Aorta (tissue), 5 donors: Measurements from ENCODE around the gene ADI1. TPM values are rescaled to one million over a fixed set of nuclear protein-coding genes. Genes with fewer than 3 reads are reported as not detected.
"Not testable (repeated sequence)": the region's sequence is repeated elsewhere in the genome, so short reads cannot be mapped to it uniquely, and the experiment has no call there.

Source experiments
- ATAC-seq: fragments of 200-7000 bp; cut with Tn5 transposase; one replicate; pipeline ENCODE4 v1.9.1; 2022; ENCODE audit warnings: moderate library complexity; ENCODE audit not compliant: low FRiP score
- DNase-seq, 2 donors: peaks; one replicate each; pipeline ENCODE4 v3.0.0-alpha.2; 2020
- H3K27ac ChIP-seq, 2 donors: one replicate each; pipeline ENCODE4 v1.5.1; 2013; ENCODE audit warnings: low read length in 2 of 2, mild to moderate bottlenecking in 2 of 2, moderate library complexity in 2 of 2, control low read depth in 1 of 2, inconsistent platforms in 1 of 2, low read depth in 1 of 2
- H3K27me3 ChIP-seq, 2 donors: one replicate each; pipeline ENCODE4 v1.6.1; 2013; ENCODE audit warnings: control low read depth in 1 of 2, low read length in 1 of 2, mild to moderate bottlenecking in 1 of 2, moderate library complexity in 1 of 2; ENCODE audit not compliant: insufficient read depth in 2 of 2, control insufficient read depth in 1 of 2
- H3K36me3 ChIP-seq, 2 donors: one replicate each; pipeline ENCODE4 v1.6.1; 2013; ENCODE audit warnings: control low read depth in 1 of 2, low read length in 1 of 2, mild to moderate bottlenecking in 1 of 2; ENCODE audit not compliant: insufficient read depth in 2 of 2, control insufficient read depth in 1 of 2
- H3K4me1 ChIP-seq, 2 donors: one replicate each; pipeline ENCODE4 v1.6.1; 2013; ENCODE audit warnings: low read length in 2 of 2, control low read depth in 1 of 2, mild to moderate bottlenecking in 1 of 2, moderate library complexity in 1 of 2; ENCODE audit not compliant: insufficient read depth in 2 of 2, control insufficient read depth in 1 of 2
- H3K4me3 ChIP-seq, 2 donors: one replicate each; pipeline ENCODE4 v1.5.1; 2013; ENCODE audit warnings: low read length in 2 of 2, control low read depth in 1 of 2, mild to moderate bottlenecking in 1 of 2
- H3K9me3 ChIP-seq: one replicate; pipeline ENCODE4 v1.6.1; 2013; ENCODE audit warnings: mild to moderate bottlenecking, low read length; ENCODE audit not compliant: control insufficient read depth
- WGBS, 2 donors: extraction: QIAGEN DNeasy Blood & Tissue Kit; methylation state at CpG; one replicate each; pipeline ENCODE4 v1.1.7; 2013; 5-methylcytosine and 5-hydroxymethylcytosine counted together
- intact Hi-C, 2 donors: fragments of 100-400 bp; cut with DNase I; formaldehyde crosslinking; loops; one replicate each; pipeline versions ENCODE4 v1.14.2 to v1.15.0; 2022
- polyA plus RNA-seq, 2 donors: library from polyadenylated mRNA; stranded (reverse); fragments of 200-250 nt; gene quantifications; one replicate each; pipeline ENCODE4 v1.2.3, GENCODE V29; 2013
- total RNA-seq, 2 donors: library from RNA; stranded (reverse); fragmentation: NEBNext Ultra II Directional; extraction: Animal tissue kit (Norgen Biotek cat#: 25700); gene quantifications; one replicate each; pipeline ENCODE4 v1.2.1, GENCODE V29; 2021
- donor health status: healthy with polysubstance abuse.
- donor health status: Bipolar disorder and iron deficiency.
- donor health status: DM: no; HTN: no; CAD: no.
- donor health status: DM: no; HTN: no; CAD: no.
- donor health status: DM: yes; HTN: yes; CAD: no.

The ADI1 gene
- total and polyA plus RNA-seq, 4 donors: 63.7 to 206 (median 114) TPM

DNA sequence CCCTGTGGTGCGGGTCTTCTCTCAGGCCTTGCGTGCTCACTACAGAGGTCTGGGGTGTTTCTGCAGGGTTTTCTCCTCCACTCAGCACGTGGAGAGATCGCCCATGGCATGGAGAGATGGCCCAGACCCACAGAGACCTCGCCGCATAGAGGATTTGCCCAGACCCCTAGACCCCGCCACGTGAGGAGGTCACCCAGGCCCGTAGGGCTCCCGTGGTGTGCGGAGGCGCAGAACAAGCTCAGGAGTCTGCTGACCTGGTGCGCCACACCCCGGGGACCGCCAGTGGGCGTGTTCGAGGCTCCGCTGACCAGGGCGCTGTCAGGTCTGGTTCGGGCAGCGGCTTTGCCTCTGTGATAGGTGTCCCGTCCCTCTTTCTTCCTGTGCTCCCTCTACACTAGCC lies 64.5 kb downstream of the ADI1 start:
- no peak for ATAC-seq
- intact Hi-C loops: no loop called here
- DNase-seq: peak in 1 of 2 donors; percentile 62
- WGBS, 2 donors: 96% methylated on average over 22 of the region's 22 CpGs
- Histone ChIP-seq H3K4me3 (no peak overlapping the region), H3K27me3 (no peaks in the 10 kb centered on the region), H3K27ac (no peak overlapping the region), H3K9me3 (no peaks in the 10 kb centered on the region), H3K4me1 (no peaks in the 10 kb centered on the region), H3K36me3 (peaks cover 0 to 9% of the 10 kb centered on the region in 2 donors)

DNA sequence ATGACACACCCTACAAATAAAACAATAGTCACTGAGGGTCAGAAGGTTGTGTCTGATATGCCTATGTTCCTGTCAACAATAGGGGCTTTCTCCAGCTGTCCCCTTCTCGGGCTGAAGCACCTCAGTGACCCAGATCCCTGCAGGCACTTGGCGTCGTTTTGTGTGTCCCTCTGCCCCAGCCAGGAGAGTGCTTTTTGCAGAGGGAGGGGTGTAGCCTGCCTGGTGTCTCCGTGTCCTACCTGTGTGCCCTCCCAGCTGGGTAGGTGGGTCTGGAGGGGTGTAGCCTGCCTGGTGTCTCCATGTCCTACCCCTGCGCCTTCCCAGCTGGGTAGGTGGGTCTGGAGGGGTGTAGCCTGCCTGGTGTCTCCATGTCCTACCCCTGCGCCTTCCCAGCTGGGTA lies 65.3 kb downstream of the ADI1 start:
- H3K9me3 ChIP-seq, H3K4me3 ChIP-seq, H3K27ac ChIP-seq, intact Hi-C loops, DNase-seq, H3K27me3 ChIP-seq, H3K4me1 ChIP-seq, H3K36me3 ChIP-seq, ATAC-seq: not testable (repeated sequence)
- 87 to 90% methylated on average over 5 to 6 of the region's 6 CpGs for WGBS, 2 donors

DNA sequence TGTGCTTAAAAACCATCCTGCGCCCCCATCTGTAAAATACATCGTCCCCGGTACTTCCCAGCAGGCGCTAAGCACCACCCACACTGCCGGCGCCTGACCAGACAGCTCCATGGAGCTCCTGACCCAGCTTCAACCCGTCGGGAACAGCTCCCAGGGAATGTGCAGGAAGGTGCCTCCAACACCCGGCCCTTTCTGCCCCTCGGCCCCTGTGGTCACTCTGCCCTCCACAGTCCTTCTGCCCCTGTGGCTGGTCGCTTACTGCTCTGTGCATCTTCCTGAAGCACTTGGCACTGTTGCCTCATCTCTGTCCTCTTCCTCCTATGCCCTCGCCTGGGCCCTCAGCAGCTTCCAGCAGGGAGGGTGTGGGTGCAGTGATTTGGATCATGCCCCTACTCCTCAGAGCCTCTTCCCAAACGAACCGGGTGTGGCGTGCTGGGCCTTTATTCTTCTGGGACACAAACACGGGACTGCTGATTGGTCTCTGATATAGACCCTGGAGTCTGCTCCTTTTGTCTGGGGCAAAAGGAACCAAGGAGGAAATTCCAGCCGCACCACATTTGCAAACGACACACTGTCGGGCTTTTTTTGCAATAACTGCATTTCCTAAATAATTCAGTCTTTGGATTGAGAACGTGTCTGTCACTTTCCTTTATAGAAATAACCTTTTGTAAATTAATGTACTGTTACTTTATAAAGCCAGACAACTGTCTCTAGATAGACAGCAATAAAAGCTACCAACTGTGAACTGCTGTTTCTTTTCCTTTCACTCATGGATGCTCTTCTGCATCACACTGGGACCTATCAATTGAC lies 65.9 kb downstream of the ADI1 start:
- Histone ChIP-seq H3K9me3 (no peaks in the 10 kb centered on the region), H3K27me3 (no peaks in the 10 kb centered on the region), H3K4me3 (no peak overlapping the region), H3K36me3 (peaks cover 0 to 8% of the 10 kb centered on the region in 2 donors), H3K4me1 (no peaks in the 10 kb centered on the region), H3K27ac (no peak overlapping the region)
- peak in 1 of 2 donors; percentile 67 for DNase-seq
- ATAC-seq: no peak
- WGBS, 2 donors: 74 to 78% methylated on average over 20 of the region's 20 CpGs
- intact Hi-C loops: no loop called here

DNA sequence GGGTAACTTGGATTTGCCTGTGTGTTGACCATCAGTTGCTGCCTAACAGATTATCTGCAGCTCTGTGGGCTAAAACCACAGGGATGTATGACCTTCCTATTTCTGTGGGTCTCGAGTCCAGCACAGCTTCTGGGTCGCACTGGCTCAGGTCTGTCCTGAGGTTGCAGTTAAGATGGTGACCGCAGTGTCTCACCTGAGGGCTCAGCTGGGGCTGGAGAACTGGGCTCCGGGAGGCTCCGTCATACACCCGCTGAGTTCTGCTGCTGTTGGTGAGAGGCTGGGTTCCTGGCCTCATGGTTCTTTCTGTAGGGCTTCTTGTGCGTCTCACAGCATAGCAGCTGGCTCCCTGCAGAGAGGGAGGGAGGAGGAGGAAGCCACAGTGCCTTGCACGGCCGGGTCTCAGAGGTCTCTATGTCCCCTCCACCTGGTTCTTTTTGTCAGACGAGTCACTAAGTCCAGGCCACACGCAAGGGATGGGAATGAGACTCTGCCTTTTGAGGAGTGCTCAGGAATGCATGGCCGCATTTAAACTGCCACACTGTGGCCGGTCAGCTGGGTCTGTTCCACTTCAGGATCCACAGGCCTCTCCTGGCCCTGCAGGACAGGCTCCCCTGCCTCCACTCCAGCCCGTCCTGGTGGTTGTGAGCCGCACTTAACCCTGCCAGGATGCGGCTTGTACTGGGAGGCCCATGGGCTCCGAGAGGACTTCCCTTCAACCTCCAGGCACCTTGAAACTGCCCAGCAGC lies 67.2 kb downstream of the ADI1 start:
- 89% methylated on average over 17 of the region's 17 CpGs for WGBS, 2 donors
- Histone ChIP-seq H3K36me3 (peaks cover 0 to 4% of the 10 kb centered on the region in 2 donors), H3K27ac (no peak overlapping the region), H3K4me3 (no peak overlapping the region), H3K9me3 (no peaks in the 10 kb centered on the region), H3K4me1 (no peaks in the 10 kb centered on the region), H3K27me3 (no peaks in the 10 kb centered on the region)
- intact Hi-C loops: no loop called here
- DNase-seq: peak in 1 of 2 donors; percentile 56
- ATAC-seq: no peak

DNA sequence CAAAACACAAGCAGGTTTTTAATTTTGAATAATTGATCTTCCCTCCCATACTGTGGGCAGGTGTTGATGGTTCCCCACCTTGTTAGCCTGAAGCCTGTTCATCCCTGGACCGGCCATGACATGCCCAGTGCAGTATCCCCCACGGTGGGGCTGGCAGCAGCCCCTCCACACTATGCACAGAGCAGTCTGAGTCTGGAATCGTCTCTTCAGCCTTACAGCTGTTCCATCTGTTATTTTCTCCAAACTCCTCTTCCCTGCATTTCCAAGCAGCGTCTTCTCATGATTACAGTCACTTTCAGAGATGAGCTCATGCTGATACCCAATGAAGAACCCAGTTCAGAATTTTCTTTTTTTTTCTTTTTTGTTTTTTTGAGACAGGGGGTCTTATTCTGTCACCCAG lies 68.2 kb downstream of the ADI1 start:
- H3K27ac ChIP-seq: no peak overlapping the region
- H3K9me3 ChIP-seq: no peaks in the 10 kb centered on the region
- no peak for ATAC-seq
- peaks cover 0 to 4% of the 10 kb centered on the region in 2 donors for H3K36me3 ChIP-seq
- no peaks in the 10 kb centered on the region for H3K27me3 ChIP-seq
- 94 to 96% methylated on average over 4 of the region's 4 CpGs for WGBS, 2 donors
- intact Hi-C loops: no loop called here
- no peak for DNase-seq
- no peak overlapping the region for H3K4me3 ChIP-seq
- H3K4me1 ChIP-seq: no peaks in the 10 kb centered on the region

DNA sequence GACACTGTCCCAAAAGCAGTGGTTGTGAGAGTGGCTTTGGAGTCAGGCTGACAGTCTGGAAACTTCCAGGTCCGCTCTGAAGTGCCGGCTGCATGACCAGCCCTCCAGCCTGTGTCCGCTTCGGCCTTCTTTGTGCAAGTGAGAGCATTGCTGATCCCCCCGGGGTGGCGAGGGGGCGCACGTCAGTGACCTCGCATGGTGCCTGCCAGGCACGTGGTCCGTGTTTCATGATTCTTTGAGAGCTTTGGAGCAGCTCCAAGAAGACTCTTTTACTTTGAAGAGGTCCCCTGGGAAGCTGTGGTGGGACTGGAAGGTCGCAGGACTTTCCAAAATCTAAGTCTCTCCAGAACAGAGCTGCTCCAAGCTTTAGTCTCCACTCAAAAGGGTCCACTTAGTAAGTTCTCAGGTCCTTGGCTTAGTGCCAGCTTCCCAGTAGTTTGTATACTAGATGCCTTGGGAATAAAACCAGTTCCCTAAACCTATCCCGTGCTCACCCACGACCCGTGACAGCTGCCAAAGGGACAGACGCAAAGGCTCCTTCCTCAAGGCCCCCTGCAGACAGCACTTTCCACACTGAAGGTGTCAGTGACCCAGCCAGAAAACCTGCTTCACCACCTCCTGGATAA lies 68.8 kb downstream of the ADI1 start:
- ATAC-seq (no peak), DNase-seq (peak in 1 of 2 donors; percentile 76)
- intact Hi-C loops: no loop called here
- Histone ChIP-seq H3K27ac (no peak overlapping the region), H3K4me3 (no peak overlapping the region), H3K36me3 (peaks cover 0 to 4% of the 10 kb centered on the region in 2 donors), H3K9me3 (no peaks in the 10 kb centered on the region), H3K4me1 (no peaks in the 10 kb centered on the region), H3K27me3 (no peaks in the 10 kb centered on the region)
- 49 to 59% methylated on average over 16 of the region's 16 CpGs for WGBS, 2 donors

DNA sequence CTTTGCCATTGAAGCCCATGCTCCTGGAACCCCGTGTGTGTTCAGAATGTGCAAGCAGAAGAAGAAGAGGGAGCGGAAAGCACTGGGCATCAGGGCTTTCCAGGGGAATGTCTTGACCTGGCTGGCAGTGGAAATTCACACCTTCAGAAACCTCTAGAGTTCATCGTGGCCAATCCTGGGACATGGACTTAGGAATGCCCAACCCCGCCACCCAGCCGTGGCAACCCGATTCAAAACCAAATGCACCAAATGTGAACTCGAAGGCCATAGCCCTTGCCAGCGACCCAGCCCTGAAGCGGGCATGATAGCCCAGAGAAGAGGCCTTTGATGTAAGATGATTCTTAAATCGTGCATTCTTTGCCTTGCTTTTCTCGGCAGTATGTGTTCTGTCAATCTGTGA lies 69.4 kb downstream of the ADI1 start:
- 88 to 94% methylated on average over 11 of the region's 11 CpGs for WGBS, 2 donors
- intact Hi-C loops: no loop called here
- H3K36me3 ChIP-seq: peaks cover 0 to 4% of the 10 kb centered on the region in 2 donors
- no peaks in the 10 kb centered on the region for H3K4me1 ChIP-seq
- no peaks in the 10 kb centered on the region for H3K27me3 ChIP-seq
- H3K27ac ChIP-seq: no peak overlapping the region
- no peaks in the 10 kb centered on the region for H3K9me3 ChIP-seq
- ATAC-seq (no peak), DNase-seq (no peak)
- H3K4me3 ChIP-seq: no peak overlapping the region

DNA sequence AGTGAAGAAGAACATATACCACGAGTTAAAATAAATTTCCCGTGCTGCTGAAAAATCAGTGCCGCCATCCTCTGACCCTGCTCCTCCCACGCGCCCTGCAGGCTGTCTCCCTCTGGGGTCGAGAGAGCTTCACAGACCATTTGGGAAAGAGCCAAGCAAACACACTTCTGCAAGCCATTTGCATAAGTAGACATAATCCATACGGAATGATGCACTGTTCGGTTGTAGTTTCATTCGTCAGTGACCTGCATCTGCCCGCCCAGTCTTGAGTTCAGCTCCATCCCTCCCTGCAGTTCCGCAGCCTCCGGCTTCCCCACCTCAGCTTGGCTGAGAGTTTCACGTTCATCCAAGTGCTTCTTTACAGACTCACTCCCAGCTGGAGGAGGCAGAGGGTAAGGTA lies 70.2 kb downstream of the ADI1 start:
- H3K36me3 ChIP-seq: peaks cover 0 to 2% of the 10 kb centered on the region in 2 donors

More for the DNA sequence above, 70.2 kb downstream of the ADI1 start:
- WGBS, 2 donors: 84 to 86% methylated on average over 13 of the region's 13 CpGs
- no peaks in the 10 kb centered on the region for H3K27me3 ChIP-seq
- no peaks in the 10 kb centered on the region for H3K9me3 ChIP-seq
- ATAC-seq (no peak), DNase-seq (no peak)
- H3K4me3 ChIP-seq: no peak overlapping the region
- intact Hi-C loops: no loop called here
- no peak overlapping the region for H3K27ac ChIP-seq
- H3K4me1 ChIP-seq: no peaks in the 10 kb centered on the region
